Mesendoderm (in vitro differentiated cells): ENCODE measurements around the gene SEL1L3.

Source experiments
- DNase-seq: peaks from one replicate; pipeline ENCODE4 v3.0.0; 2013
- H2AK5ac ChIP-seq: 2 replicates; pipeline ENCODE4 v1.6.1; 2013; ENCODE audit warnings: low read length, inconsistent platforms
- H2BK120ac ChIP-seq: 2 replicates; pipeline ENCODE4 v1.6.1; 2013; ENCODE audit warnings: low read depth, mild to moderate bottlenecking, low read length, moderate library complexity, mixed read lengths
- H2BK15ac ChIP-seq: replicated peaks from 2 replicates; pipeline ENCODE4 v1.6.1; 2013; ENCODE audit warnings: low read depth, mild to moderate bottlenecking, moderate library complexity
- H2BK5ac ChIP-seq: 2 replicates; pipeline ENCODE4 v1.6.1; 2013; ENCODE audit warnings: low read length, inconsistent platforms
- H3K18ac ChIP-seq: 2 replicates; pipeline ENCODE4 v1.6.1; 2013; ENCODE audit warnings: mild to moderate bottlenecking, low read length, mixed read lengths
- H3K23ac ChIP-seq: one replicate; pipeline ENCODE4 v1.6.1; 2013; ENCODE audit warnings: low read length
- H3K27ac ChIP-seq: 2 replicates; pipeline ENCODE4 v1.5.1; 2013; ENCODE audit warnings: low read depth, mild to moderate bottlenecking, inconsistent platforms, low read length, moderate library complexity
- H3K27me3 ChIP-seq: 2 replicates; pipeline ENCODE4 v1.6.1; 2013; ENCODE audit warnings: low read length, control low read depth, mild to moderate bottlenecking, inconsistent platforms; ENCODE audit not compliant: insufficient read depth, poor library complexity
- H3K36me3 ChIP-seq: 2 replicates; pipeline ENCODE4 v1.6.1; 2013; ENCODE audit warnings: low read length, inconsistent platforms; ENCODE audit not compliant: control insufficient read depth, insufficient read depth
- H3K4ac ChIP-seq: one replicate; pipeline ENCODE4 v1.6.1; 2013; ENCODE audit warnings: low read depth, mild to moderate bottlenecking, low read length, moderate library complexity
- H3K4me1 ChIP-seq: 2 replicates; pipeline ENCODE4 v1.6.1; 2013; ENCODE audit warnings: low read depth, low read length, inconsistent platforms; ENCODE audit not compliant: control insufficient read depth
- H3K4me2 ChIP-seq: 2 replicates; pipeline ENCODE4 v1.6.1; 2013; ENCODE audit warnings: low read length
- H3K4me3 ChIP-seq: 2 replicates; pipeline ENCODE4 v1.5.1; 2013; ENCODE audit warnings: mild to moderate bottlenecking, low read length
- H3K56ac ChIP-seq: one replicate; pipeline ENCODE4 v1.6.1; 2013; ENCODE audit warnings: low read length
- H3K79me1 ChIP-seq: 2 replicates; pipeline ENCODE4 v1.6.1; 2013; ENCODE audit warnings: low read length, inconsistent platforms
- H3K79me2 ChIP-seq: 2 replicates; pipeline ENCODE4 v1.6.1; 2013; ENCODE audit warnings: mild to moderate bottlenecking, low read length; ENCODE audit not compliant: control insufficient read depth, insufficient read depth
- H3K9ac ChIP-seq: 2 replicates; pipeline ENCODE4 v1.6.1; 2013; ENCODE audit warnings: low read length, inconsistent platforms
- H4K5ac ChIP-seq: one replicate; pipeline ENCODE4 v1.6.1; 2013; ENCODE audit warnings: low read length
- H4K8ac ChIP-seq: one replicate; pipeline ENCODE4 v1.6.1; 2013; ENCODE audit warnings: low read depth, mild to moderate bottlenecking, control low read depth, low read length, moderate library complexity
- WGBS: extraction: QIAGEN DNeasy Blood & Tissue Kit; methylation state at CpG from one replicate; pipeline ENCODE4 v1.1.7; 2013; ENCODE audit warnings: low lambda C conversion rate, missing lambda C conversion rate; ENCODE audit not compliant: insufficient coverage; ENCODE audit errors: extremely low coverage; 5-methylcytosine and 5-hydroxymethylcytosine counted together

The SEL1L3 gene

DNA sequence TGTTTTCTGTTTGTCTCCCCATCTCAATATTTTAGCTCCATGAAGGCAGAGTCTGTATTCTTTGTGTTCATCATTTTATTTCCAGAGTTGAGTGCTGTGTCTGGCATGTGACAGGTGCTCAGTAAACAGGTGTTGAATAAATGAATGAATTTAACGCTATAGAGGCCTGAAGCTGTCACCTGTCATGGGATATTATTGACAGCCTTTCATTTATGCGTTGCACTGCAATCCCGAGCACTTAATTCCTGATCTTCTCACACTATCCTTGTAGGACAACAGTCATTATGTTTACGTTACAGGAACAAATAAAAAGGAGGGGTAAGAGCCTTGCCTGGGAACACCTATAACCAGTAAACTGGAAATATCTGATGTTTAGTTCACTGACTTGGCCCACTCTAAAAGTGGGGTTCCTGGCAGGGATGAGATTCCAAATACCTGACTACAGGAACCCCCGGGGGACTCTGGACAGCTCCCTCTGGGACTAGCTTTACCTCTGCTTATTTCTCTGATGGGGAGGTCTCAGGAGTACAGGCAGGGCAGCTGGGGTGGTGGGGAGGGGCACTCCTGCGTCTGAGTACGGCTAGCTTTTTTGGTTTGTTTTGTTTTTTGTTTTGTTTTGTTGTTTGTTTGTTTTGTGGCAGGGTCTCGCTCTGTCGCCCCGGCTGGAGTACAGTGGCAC, 36.6 kb downstream of the SEL1L3 start:
- WGBS, result no CpG with 5 or more reads among the region's 10 CpGs

DNA sequence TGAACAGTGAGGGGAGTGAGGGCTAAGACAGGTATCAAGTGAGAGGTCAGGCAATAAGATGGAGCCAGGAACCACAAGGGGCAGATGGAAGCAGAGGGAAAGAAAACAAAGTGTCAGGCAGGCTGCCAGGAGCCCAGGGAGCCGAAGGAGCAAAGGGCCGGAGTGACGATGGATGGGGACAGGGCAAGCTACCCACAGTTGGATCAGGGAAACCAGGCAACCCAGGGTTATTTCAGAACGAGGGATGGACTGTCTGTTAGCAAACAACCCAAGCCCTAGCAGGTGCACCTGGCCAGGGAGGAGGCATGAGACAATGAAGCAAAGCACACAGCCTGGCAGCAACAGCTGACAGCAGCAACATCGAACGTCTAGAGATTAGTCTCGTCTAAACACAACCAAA, 39.2 kb downstream of the SEL1L3 start:
- H3K9ac ChIP-seq, result no peak overlapping the region

More for the DNA sequence above, 36.6 kb downstream of the SEL1L3 start:
- Histone ChIP-seq H3K27ac (no peak overlapping the region), H3K4me2 (no peak overlapping the region), H4K8ac (no peak overlapping the region), H3K4ac (no peak overlapping the region), H3K79me1 (no peaks in the 10 kb centered on the region), H3K27me3 (no peaks in the 10 kb centered on the region), H3K23ac (no peak overlapping the region), H3K18ac (no peak overlapping the region), H2BK15ac (no peak overlapping the region), H3K9ac (no peak overlapping the region), H4K5ac (no peak overlapping the region), H2AK5ac (no peak overlapping the region), H2BK5ac (no peak overlapping the region), H3K79me2 (no peaks in the 10 kb centered on the region), H3K36me3 (no peaks in the 10 kb centered on the region), H3K4me1 (no peaks in the 10 kb centered on the region), H3K4me3 (no peak overlapping the region), H2BK120ac (no peak overlapping the region), H3K56ac (no peak overlapping the region)
- DNase-seq, result no peak

DNA sequence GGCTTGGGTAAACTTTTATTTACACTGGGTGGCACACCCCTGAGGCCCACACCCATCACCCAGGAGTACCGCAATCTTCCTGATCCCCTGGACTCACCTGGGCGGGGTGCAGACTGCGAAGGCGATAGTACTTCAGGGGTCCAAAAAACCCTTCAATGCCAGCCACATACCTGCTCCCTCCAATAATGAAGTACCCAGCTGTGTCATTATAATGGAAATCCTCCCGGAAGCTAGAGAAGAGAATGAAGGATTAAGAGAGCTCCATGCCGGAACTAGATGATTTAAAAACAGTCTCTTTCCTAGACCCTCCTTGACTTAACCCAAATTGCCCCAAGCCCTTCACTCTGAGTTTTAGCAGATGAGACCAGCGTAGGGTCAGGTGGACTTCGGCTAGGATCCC, 40.9 kb downstream of the SEL1L3 start:
- Histone ChIP-seq H4K8ac (no peak overlapping the region), H3K9ac (no peak overlapping the region), H4K5ac (no peak overlapping the region), H3K4me1 (no peaks in the 10 kb centered on the region), H3K23ac (no peak overlapping the region), H3K79me1 (no peaks in the 10 kb centered on the region), H2BK120ac (no peak overlapping the region), H3K4me2 (no peak overlapping the region), H2BK5ac (no peak overlapping the region), H2AK5ac (no peak overlapping the region), H3K27me3 (no peaks in the 10 kb centered on the region), H3K4ac (no peak overlapping the region), H3K4me3 (no peak overlapping the region), H3K27ac (no peak overlapping the region), H3K18ac (no peak overlapping the region), H3K36me3 (no peaks in the 10 kb centered on the region), H2BK15ac (no peak overlapping the region), H3K56ac (no peak overlapping the region), H3K79me2 (no peaks in the 10 kb centered on the region)
- no CpG with 5 or more reads among the region's 8 CpGs for WGBS
- no peak for DNase-seq

More for the DNA sequence above, 39.2 kb downstream of the SEL1L3 start:
- no peak overlapping the region for H4K5ac ChIP-seq
- no peak overlapping the region for H2BK120ac ChIP-seq
- H2AK5ac ChIP-seq, result no peak overlapping the region
- no peak overlapping the region for H2BK5ac ChIP-seq
- no peak overlapping the region for H3K4me2 ChIP-seq
- no peak overlapping the region for H2BK15ac ChIP-seq
- no peaks in the 10 kb centered on the region for H3K4me1 ChIP-seq
- no peaks in the 10 kb centered on the region for H3K27me3 ChIP-seq
- no peaks in the 10 kb centered on the region for H3K79me1 ChIP-seq
- H4K8ac ChIP-seq, result no peak overlapping the region
- H3K27ac ChIP-seq, result no peak overlapping the region
- no peaks in the 10 kb centered on the region for H3K79me2 ChIP-seq
- no peak overlapping the region for H3K23ac ChIP-seq
- H3K36me3 ChIP-seq, result no peaks in the 10 kb centered on the region
- H3K56ac ChIP-seq, result no peak overlapping the region
- no peak overlapping the region for H3K4ac ChIP-seq
- DNase-seq, result no peak
- no peak overlapping the region for H3K4me3 ChIP-seq
- no CpG with 5 or more reads among the region's 7 CpGs for WGBS
- no peak overlapping the region for H3K18ac ChIP-seq

DNA sequence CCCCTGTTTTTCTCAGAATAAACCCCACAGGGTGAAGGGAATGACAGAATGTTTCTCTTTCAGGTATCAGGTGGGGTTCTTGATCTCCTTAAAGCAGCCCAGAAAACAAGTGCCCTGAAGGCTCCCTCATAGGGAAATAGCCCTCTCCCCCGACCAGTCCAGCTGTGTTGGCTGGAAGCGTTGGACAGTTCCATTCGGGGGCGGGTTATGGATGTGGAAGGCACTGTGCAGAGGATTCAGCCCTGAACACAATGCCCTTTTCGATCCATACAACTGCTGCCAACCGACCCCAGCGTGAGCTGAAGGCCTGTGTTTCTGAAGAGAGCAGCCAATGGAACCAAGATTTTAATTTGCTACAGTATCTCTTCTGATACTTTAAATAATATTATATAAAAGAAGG, 41.5 kb downstream of the SEL1L3 start:
- H4K8ac ChIP-seq, result no peak overlapping the region
- no peak overlapping the region for H3K18ac ChIP-seq
- no peak overlapping the region for H4K5ac ChIP-seq
- H3K9ac ChIP-seq, result no peak overlapping the region
- no peak overlapping the region for H2AK5ac ChIP-seq
- no peak overlapping the region for H3K4me2 ChIP-seq
- no peaks in the 10 kb centered on the region for H3K27me3 ChIP-seq
- H3K27ac ChIP-seq, result no peak overlapping the region
- H2BK15ac ChIP-seq, result no peak overlapping the region
- H3K23ac ChIP-seq, result no peak overlapping the region
- H2BK120ac ChIP-seq, result no peak overlapping the region
- no peaks in the 10 kb centered on the region for H3K79me2 ChIP-seq
- no peaks in the 10 kb centered on the region for H3K79me1 ChIP-seq
- no peak overlapping the region for H3K4ac ChIP-seq
- H3K4me1 ChIP-seq, result no peaks in the 10 kb centered on the region
- no peak for DNase-seq
- H2BK5ac ChIP-seq, result no peak overlapping the region
- no peak overlapping the region for H3K56ac ChIP-seq
- H3K4me3 ChIP-seq, result no peak overlapping the region
- no CpG with 5 or more reads among the region's 7 CpGs for WGBS
- no peaks in the 10 kb centered on the region for H3K36me3 ChIP-seq

- Histone ChIP-seq H2BK15ac (no peak overlapping the region), H3K79me1 (no peaks in the 10 kb centered on the region), H4K5ac (no peak overlapping the region), H2AK5ac (no peak overlapping the region), H3K27ac (no peak overlapping the region), H3K4ac (no peak overlapping the region), H4K8ac (no peak overlapping the region), H3K36me3 (no peaks in the 10 kb centered on the region), H3K4me2 (no peak overlapping the region), H3K23ac (no peak overlapping the region), H3K18ac (no peak overlapping the region), H3K56ac (no peak overlapping the region), H3K9ac (no peak overlapping the region), H2BK5ac (no peak overlapping the region), H3K79me2 (no peaks in the 10 kb centered on the region), H2BK120ac (no peak overlapping the region), H3K4me1 (peaks cover under 1% of the 10 kb centered on the region), H3K27me3 (no peaks in the 10 kb centered on the region), H3K4me3 (no peak overlapping the region)
- no peak for DNase-seq
- WGBS, result no CpG with 5 or more reads among the region's 4 CpGs
Observed at GRCh38 chr4:25818876-25819275, 43.9 kb downstream of the SEL1L3 start.

- H3K56ac ChIP-seq, result no peak overlapping the region
- H3K36me3 ChIP-seq, result no peaks in the 10 kb centered on the region
- H3K4me3 ChIP-seq, result no peak overlapping the region
- H3K79me2 ChIP-seq, result no peaks in the 10 kb centered on the region
- H2BK120ac ChIP-seq, result no peak overlapping the region
- no CpG with 5 or more reads among the region's 2 CpGs for WGBS
- peaks cover 2% of the 10 kb centered on the region for H3K4me1 ChIP-seq
- no peak overlapping the region for H2AK5ac ChIP-seq
- H2BK15ac ChIP-seq, result no peak overlapping the region
- no peak overlapping the region for H4K8ac ChIP-seq
- H3K4ac ChIP-seq, result no peak overlapping the region
- H3K18ac ChIP-seq, result no peak overlapping the region
- H3K27ac ChIP-seq, result no peak overlapping the region
- H4K5ac ChIP-seq, result no peak overlapping the region
- no peaks in the 10 kb centered on the region for H3K27me3 ChIP-seq
- H3K9ac ChIP-seq, result no peak overlapping the region
- no peak overlapping the region for H3K4me2 ChIP-seq
- H3K23ac ChIP-seq, result no peak overlapping the region
- no peak for DNase-seq
- no peaks in the 10 kb centered on the region for H3K79me1 ChIP-seq
- H2BK5ac ChIP-seq, result no peak overlapping the region
Observed at GRCh38 chr4:25818371-25818871, 44.4 kb downstream of the SEL1L3 start.
